Measurements from ENCODE around the gene ZNF175. TPM values are rescaled to one million over a fixed set of nuclear protein-coding genes. Genes with fewer than 3 reads are reported as not detected.

Gene ZNF175
- total and polyA plus RNA-seq, 9 of the 15 experiments (the other 6 are each of a cell fraction or from before 2014, with no cell fraction given) = 3.7 to 37.9 (median 14.0) TPM

DNA sequence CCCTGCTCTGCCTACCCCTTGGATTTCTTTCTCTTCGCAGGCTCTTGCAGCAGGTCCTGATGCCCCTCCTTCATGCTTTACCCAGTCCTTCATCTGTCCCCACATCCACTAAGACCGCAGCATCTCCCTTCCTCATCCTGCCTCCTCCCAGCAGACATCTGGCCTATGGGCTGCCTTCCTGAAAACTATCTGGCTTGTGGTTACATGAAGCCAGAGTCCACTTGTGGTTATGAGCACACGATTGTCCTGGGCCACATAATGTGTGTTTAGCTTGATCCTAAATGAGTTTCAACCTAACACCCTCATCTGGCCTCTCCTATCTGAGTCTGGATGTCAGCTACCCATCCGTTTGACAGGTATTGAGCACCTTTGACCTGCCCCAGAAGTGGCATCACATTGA lies 5.5 kb upstream of the ZNF175 start (continued):
- TF ChIP-seq, protein P1, sequence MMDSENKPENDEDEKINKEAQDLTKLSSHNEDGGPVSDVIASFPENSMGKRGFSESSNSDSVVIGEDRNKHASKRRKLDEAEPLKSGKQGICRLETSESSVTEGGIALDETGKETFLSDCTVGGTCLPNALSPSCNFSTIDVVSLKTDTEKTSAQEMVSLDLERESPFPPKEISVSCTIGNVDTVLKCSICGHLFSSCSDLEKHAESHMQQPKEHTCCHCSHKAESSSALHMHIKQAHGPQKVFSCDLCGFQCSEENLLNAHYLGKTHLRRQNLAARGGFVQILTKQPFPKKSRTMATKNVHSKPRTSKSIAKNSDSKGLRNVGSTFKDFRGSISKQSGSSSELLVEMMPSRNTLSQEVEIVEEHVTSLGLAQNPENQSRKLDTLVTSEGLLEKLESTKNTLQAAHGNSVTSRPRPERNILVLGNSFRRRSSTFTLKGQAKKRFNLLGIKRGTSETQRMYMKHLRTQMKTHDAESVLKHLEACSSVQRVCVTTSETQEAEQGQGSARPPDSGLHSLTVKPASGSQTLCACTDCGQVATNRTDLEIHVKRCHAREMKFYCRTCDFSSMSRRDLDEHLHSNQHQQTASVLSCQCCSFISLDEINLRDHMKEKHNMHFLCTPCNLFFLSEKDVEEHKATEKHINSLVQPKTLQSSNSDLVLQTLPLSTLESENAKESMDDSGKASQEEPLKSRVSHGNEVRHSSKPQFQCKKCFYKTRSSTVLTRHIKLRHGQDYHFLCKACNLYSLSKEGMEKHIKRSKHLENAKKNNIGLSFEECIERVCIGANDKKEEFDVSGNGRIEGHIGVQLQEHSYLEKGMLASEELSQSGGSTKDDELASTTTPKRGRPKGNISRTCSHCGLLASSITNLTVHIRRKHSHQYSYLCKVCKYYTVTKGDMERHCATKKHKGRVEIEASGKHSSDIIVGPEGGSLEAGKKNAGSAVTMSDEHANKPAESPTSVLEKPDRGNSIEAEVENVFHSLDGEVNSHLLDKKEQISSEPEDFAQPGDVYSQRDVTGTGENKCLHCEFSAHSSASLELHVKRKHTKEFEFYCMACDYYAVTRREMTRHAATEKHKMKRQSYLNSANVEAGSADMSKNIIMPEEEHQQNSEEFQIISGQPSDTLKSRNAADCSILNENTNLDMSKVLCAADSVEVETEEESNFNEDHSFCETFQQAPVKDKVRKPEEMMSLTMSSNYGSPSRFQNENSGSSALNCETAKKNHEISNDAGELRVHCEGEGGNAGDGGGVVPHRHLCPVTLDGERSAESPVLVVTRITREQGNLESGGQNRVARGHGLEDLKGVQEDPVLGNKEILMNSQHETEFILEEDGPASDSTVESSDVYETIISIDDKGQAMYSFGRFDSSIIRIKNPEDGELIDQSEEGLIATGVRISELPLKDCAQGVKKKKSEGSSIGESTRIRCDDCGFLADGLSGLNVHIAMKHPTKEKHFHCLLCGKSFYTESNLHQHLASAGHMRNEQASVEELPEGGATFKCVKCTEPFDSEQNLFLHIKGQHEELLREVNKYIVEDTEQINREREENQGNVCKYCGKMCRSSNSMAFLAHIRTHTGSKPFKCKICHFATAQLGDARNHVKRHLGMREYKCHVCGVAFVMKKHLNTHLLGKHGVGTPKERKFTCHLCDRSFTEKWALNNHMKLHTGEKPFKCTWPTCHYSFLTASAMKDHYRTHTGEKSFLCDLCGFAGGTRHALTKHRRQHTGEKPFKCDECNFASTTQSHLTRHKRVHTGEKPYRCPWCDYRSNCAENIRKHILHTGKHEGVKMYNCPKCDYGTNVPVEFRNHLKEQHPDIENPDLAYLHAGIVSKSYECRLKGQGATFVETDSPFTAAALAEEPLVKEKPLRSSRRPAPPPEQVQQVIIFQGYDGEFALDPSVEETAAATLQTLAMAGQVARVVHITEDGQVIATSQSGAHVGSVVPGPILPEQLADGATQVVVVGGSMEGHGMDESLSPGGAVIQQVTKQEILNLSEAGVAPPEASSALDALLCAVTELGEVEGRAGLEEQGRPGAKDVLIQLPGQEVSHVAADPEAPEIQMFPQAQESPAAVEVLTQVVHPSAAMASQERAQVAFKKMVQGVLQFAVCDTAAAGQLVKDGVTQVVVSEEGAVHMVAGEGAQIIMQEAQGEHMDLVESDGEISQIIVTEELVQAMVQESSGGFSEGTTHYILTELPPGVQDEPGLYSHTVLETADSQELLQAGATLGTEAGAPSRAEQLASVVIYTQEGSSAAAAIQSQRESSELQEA (IDR thresholded peaks at IDR 0.05; ENCODE audit: low read depth) = no peak
- TF ChIP-seq FOXP1 (CRISPR knock-in tag; IDR thresholded peaks at IDR 0.05) (no peak), LCOR (CRISPR knock-in tag; IDR thresholded peaks at IDR 0.05) (no peak), POLR2A (conservative IDR thresholded peaks at IDR 0.05) (no peak), ZNF347 (CRISPR knock-in tag; IDR thresholded peaks at IDR 0.05; ENCODE audit: low read depth) (no peak), ZNF280A (IDR thresholded peaks at IDR 0.05; ENCODE audit: low read depth, partially characterized antibody) (no peak), TCF7 (IDR thresholded peaks at IDR 0.05; ENCODE audit: borderline replicate concordance) (no peak), SMAD4 (CRISPR knock-in tag; conservative IDR thresholded peaks at IDR 0.05) (0 out of 2 replicates have a peak, but pooled peaks have one; percentile 15), JUN (IDR thresholded peaks at IDR 0.05; ENCODE audit: borderline replicate concordance, low read depth, low read length) (no peak), JUN (CRISPR knock-in tag; IDR thresholded peaks at IDR 0.05; ENCODE audit: borderline replicate concordance) (no peak), ETV1 (tag; conservative IDR thresholded peaks at IDR 0.05; ENCODE audit: low read depth) (0 out of 2 replicates have a peak, but pooled peaks have one; percentile 21), ZHX1 (conservative IDR thresholded peaks at IDR 0.05; ENCODE audit: low read length) (no peak), PRPF4 (IDR thresholded peaks at IDR 0.05; ENCODE audit: insufficient read depth, low read depth, low read length, poor library complexity, severe bottlenecking) (no peak), FOXK1 (CRISPR knock-in tag; IDR thresholded peaks at IDR 0.05; ENCODE audit: borderline replicate concordance) (no peak), ILF3 (IDR thresholded peaks at IDR 0.05; ENCODE audit: borderline replicate concordance) (no peak)

All from K562 (cell line).